Suprapubic skin (tissue), 4 donors: Measurements from ENCODE around the gene LRRC8E.

Experiments used
- POLR2A ChIP-seq, 2 donors: fragments of 450-650 bp; IDR thresholded peaks; one replicate each; pipeline ENCODE4 v1.6.1; 2017; ENCODE audit warnings: antibody characterized with exemption in 2 of 2, mild to moderate bottlenecking in 2 of 2, moderate library complexity in 2 of 2
- POLR2AphosphoS5 ChIP-seq, 3 donors: sonication (generic); formaldehyde crosslinking; IDR thresholded peaks; one replicate each; pipeline ENCODE4 v1.6.1; 2017; ENCODE audit warnings: antibody characterized with exemption in 3 of 3
- TF ChIP-seq, protein P1 (sequence below), 2 donors: fragments of 200-600 bp in 1 of 2; fragments of 450-650 bp in 1 of 2; sonication (generic) in 1 of 2; IDR thresholded peaks; one replicate each; pipeline ENCODE4 v1.5.1; 2016 to 2019; ENCODE audit warnings: antibody characterized with exemption in 2 of 2, mild to moderate bottlenecking in 1 of 2, moderate library complexity in 1 of 2

DNA sequence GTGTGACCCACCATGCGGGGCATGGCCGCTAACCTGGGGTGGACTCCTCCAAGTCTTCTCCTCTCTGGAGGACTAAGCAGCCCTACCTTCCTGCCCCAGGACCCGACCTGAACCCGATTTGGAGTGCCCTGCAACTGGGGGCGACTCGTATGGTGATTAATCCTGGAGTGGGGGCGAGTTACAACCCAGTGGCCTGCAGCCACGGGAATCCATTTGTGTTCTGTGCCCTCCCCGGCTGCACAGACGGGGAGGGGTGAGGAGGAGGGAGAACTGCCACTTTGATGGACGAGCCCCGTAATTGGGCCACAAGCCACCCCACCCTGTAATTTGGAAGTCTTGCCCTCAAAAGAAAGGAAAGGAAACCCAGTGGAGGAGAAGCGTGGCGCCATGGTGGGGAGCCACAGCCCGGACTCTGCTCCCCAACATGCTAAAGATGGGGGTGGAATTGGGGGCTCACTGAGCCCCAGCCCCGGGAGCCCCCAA lies 32.2 kb upstream of the LRRC8E start:
- TF ChIP-seq, protein P1, sequence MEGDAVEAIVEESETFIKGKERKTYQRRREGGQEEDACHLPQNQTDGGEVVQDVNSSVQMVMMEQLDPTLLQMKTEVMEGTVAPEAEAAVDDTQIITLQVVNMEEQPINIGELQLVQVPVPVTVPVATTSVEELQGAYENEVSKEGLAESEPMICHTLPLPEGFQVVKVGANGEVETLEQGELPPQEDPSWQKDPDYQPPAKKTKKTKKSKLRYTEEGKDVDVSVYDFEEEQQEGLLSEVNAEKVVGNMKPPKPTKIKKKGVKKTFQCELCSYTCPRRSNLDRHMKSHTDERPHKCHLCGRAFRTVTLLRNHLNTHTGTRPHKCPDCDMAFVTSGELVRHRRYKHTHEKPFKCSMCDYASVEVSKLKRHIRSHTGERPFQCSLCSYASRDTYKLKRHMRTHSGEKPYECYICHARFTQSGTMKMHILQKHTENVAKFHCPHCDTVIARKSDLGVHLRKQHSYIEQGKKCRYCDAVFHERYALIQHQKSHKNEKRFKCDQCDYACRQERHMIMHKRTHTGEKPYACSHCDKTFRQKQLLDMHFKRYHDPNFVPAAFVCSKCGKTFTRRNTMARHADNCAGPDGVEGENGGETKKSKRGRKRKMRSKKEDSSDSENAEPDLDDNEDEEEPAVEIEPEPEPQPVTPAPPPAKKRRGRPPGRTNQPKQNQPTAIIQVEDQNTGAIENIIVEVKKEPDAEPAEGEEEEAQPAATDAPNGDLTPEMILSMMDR (IDR thresholded peaks at IDR 0.05): no peak
- no peak for TF ChIP-seq POLR2AphosphoS5 (IDR thresholded peaks at IDR 0.05)
- TF ChIP-seq POLR2A (IDR thresholded peaks at IDR 0.05): no peak
